ENCODE data around the gene RIMBP2.

GRCh38 chr12:130372936-130373335, 343.2 kb downstream of the RIMBP2 start:
- TF ChIP-seq, protein P1, sequence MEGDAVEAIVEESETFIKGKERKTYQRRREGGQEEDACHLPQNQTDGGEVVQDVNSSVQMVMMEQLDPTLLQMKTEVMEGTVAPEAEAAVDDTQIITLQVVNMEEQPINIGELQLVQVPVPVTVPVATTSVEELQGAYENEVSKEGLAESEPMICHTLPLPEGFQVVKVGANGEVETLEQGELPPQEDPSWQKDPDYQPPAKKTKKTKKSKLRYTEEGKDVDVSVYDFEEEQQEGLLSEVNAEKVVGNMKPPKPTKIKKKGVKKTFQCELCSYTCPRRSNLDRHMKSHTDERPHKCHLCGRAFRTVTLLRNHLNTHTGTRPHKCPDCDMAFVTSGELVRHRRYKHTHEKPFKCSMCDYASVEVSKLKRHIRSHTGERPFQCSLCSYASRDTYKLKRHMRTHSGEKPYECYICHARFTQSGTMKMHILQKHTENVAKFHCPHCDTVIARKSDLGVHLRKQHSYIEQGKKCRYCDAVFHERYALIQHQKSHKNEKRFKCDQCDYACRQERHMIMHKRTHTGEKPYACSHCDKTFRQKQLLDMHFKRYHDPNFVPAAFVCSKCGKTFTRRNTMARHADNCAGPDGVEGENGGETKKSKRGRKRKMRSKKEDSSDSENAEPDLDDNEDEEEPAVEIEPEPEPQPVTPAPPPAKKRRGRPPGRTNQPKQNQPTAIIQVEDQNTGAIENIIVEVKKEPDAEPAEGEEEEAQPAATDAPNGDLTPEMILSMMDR (IDR thresholded peaks at IDR 0.05; ENCODE audit: poor library complexity, severe bottlenecking), result no peak
- no peak for TF ChIP-seq EZH2 (IDR thresholded peaks at IDR 0.05; ENCODE audit: borderline replicate concordance, insufficient read depth, low read length, poor library complexity, severe bottlenecking)
- no peak for TF ChIP-seq POLR2AphosphoS5 (IDR thresholded peaks at IDR 0.05)
- TF ChIP-seq TAF1 (IDR thresholded peaks at IDR 0.05; ENCODE audit: low read depth), result no peak
- TF ChIP-seq, protein P2, sequence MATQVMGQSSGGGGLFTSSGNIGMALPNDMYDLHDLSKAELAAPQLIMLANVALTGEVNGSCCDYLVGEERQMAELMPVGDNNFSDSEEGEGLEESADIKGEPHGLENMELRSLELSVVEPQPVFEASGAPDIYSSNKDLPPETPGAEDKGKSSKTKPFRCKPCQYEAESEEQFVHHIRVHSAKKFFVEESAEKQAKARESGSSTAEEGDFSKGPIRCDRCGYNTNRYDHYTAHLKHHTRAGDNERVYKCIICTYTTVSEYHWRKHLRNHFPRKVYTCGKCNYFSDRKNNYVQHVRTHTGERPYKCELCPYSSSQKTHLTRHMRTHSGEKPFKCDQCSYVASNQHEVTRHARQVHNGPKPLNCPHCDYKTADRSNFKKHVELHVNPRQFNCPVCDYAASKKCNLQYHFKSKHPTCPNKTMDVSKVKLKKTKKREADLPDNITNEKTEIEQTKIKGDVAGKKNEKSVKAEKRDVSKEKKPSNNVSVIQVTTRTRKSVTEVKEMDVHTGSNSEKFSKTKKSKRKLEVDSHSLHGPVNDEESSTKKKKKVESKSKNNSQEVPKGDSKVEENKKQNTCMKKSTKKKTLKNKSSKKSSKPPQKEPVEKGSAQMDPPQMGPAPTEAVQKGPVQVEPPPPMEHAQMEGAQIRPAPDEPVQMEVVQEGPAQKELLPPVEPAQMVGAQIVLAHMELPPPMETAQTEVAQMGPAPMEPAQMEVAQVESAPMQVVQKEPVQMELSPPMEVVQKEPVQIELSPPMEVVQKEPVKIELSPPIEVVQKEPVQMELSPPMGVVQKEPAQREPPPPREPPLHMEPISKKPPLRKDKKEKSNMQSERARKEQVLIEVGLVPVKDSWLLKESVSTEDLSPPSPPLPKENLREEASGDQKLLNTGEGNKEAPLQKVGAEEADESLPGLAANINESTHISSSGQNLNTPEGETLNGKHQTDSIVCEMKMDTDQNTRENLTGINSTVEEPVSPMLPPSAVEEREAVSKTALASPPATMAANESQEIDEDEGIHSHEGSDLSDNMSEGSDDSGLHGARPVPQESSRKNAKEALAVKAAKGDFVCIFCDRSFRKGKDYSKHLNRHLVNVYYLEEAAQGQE (IDR thresholded peaks at IDR 0.05; ENCODE audit: borderline replicate concordance), result no peak

Measured in neural cell (in vitro differentiated cells).